Hepatocyte (in vitro differentiated cells): Measurements from ENCODE around the gene TARBP2.

Experiments
- CTCF ChIP-seq: fragments of 200-600 bp; sonication (generic); IDR thresholded peaks from 2 replicates; pipeline ENCODE4 v1.5.1; 2016; ENCODE audit warnings: antibody characterized with exemption, mild to moderate bottlenecking; ENCODE audit not compliant: poor library complexity
- EZH2phosphoT487 ChIP-seq: fragments of 200-600 bp; sonication (generic); IDR thresholded peaks from one replicate; pipeline ENCODE4 v1.6.1; 2018; ENCODE audit warnings: antibody characterized with exemption, mild to moderate bottlenecking, low read depth, moderate library complexity; ENCODE audit not compliant: unreplicated experiment, severe bottlenecking

GRCh38 chr12:53504004-53504920 lies 3.2 kb downstream of the TARBP2 start:
- TF ChIP-seq CTCF (no peak), EZH2phosphoT487 (no peak)
